ENCODE data around the gene ATXN2.

- no peak for TF ChIP-seq TARDBP (IDR thresholded peaks at IDR 0.05)
- TF ChIP-seq CTCF (IDR thresholded peaks at IDR 0.05 in 2 of 3, conservative IDR thresholded peaks at IDR 0.05 in 1 of 3; ENCODE audit: insufficient read depth in 2 of 3, low read depth in 1 of 3, low read length in 3 of 3), result peak in 1 of 3 experiments; percentile 19; a peak in 1 of 6 replicates
- TF ChIP-seq ARID4B (CRISPR knock-in tag; IDR thresholded peaks at IDR 0.05), result no peak
- no peak for TF ChIP-seq DPF2 (IDR thresholded peaks at IDR 0.05)
- no peak for TF ChIP-seq JUNB (CRISPR knock-in tag; conservative IDR thresholded peaks at IDR 0.05)
- TF ChIP-seq TCF15 (CRISPR knock-in tag; IDR thresholded peaks at IDR 0.05), result no peak
- TF ChIP-seq JUND (IDR thresholded peaks at IDR 0.05; ENCODE audit: borderline replicate concordance, low read depth, low read length), result no peak
- TF ChIP-seq JUND (tag; IDR thresholded peaks at IDR 0.05; ENCODE audit: borderline replicate concordance, low read depth, low read length), result no peak
- no peak for TF ChIP-seq CBFB (CRISPR knock-in tag; IDR thresholded peaks at IDR 0.05)
- TF ChIP-seq IRF1 (CRISPR knock-in tag; IDR thresholded peaks at IDR 0.05; ENCODE audit: borderline replicate concordance), result no peak
These were observed 43.7 kb upstream of the ATXN2 start for GRCh38 chr12:111642681-111643426.

All from K562 (cell line).